Esophagus muscularis mucosa (tissue), 4 donors: ENCODE data around the gene PNPLA5. TPM values are rescaled to one million over a fixed set of nuclear protein-coding genes. Genes with fewer than 3 reads are reported as not detected.
"Not testable (repeated sequence)": the region's sequence is repeated elsewhere in the genome, so short reads cannot be mapped to it uniquely, and the experiment has no call there.

Experiments used
- DNase-seq: peaks from one replicate; pipeline ENCODE4 v3.0.0-alpha.2; 2017; ENCODE audit errors: extremely low spot score
- H3K27ac ChIP-seq, 4 donors: fragments of 200-600 bp; sonication (generic); replicated peaks in 1 of 4; 1 replicate in 3 of 4; 2 replicates in 1 of 4; pipeline ENCODE4 v1.5.1; 2016 to 2019; ENCODE audit warnings: mild to moderate bottlenecking in 1 of 4
- H3K27me3 ChIP-seq, 4 donors: fragments of 200-600 bp; sonication (generic); one replicate each; pipeline versions ENCODE4 v1.5.1 to v1.6.0; 2016 to 2019
- H3K36me3 ChIP-seq, 4 donors: fragments of 200-600 bp; sonication (generic); one replicate each; pipeline ENCODE4 v1.5.1; 2016 to 2019
- H3K4me1 ChIP-seq, 4 donors: fragments of 200-600 bp; sonication (generic); one replicate each; pipeline ENCODE4 v1.5.1; 2016 to 2019
- H3K4me3 ChIP-seq, 4 donors: fragments of 200-600 bp; sonication (generic); 1 replicate in 2 of 4; 2 replicates in 2 of 4; pipeline ENCODE4 v1.5.1; 2016 to 2019; ENCODE audit warnings: mild to moderate bottlenecking in 4 of 4, moderate library complexity in 1 of 4
- H3K9me3 ChIP-seq, 4 donors: fragments of 200-600 bp; sonication (generic); 1 replicate in 3 of 4; 2 replicates in 1 of 4; pipeline ENCODE4 v1.5.1; 2016 to 2019
- EP300 ChIP-seq: sonication (generic); formaldehyde crosslinking; IDR thresholded peaks from one replicate; pipeline ENCODE4 v1.6.1; 2017; ENCODE audit warnings: antibody characterized with exemption
- POLR2A ChIP-seq: fragments of 450-650 bp; IDR thresholded peaks from one replicate; pipeline ENCODE4 v1.6.1; 2017; ENCODE audit warnings: antibody characterized with exemption, moderate library complexity, mild to moderate bottlenecking, low read depth
- POLR2AphosphoS5 ChIP-seq, 2 donors: sonication (generic); formaldehyde crosslinking; IDR thresholded peaks; one replicate each; pipeline ENCODE4 v1.6.1; 2017; ENCODE audit warnings: antibody characterized with exemption in 2 of 2
- WGBS: methylation state at CpG from one replicate; pipeline ENCODE4 v1.1.5; 2018; 5-methylcytosine and 5-hydroxymethylcytosine counted together
- intact Hi-C: fragments of 100-400 bp; cut with DNase I; formaldehyde crosslinking; loops from one replicate; pipeline ENCODE4 v1.15.1; 2023
- total RNA-seq, 4 donors: library from RNA; depleted of rRNA; stranded (reverse); fragments of >200 nt; gene quantifications; one replicate each; pipeline versions ENCODE4 v1.1.0 to v1.2.1, GENCODE V29; 2016
- TF ChIP-seq, protein P1 (sequence below), 3 experiments: fragments of 200-600 bp in 2 of 3; fragments of 450-650 bp in 1 of 3; sonication (generic) in 2 of 3; IDR thresholded peaks; one replicate each; pipeline ENCODE4 v1.5.1; 2017 to 2019; ENCODE audit warnings: antibody characterized with exemption in 3 of 3, mild to moderate bottlenecking in 2 of 3, moderate library complexity in 1 of 3

PNPLA5 gene
- total RNA-seq, 4 donors from 2014 or later = not detected

DNA sequence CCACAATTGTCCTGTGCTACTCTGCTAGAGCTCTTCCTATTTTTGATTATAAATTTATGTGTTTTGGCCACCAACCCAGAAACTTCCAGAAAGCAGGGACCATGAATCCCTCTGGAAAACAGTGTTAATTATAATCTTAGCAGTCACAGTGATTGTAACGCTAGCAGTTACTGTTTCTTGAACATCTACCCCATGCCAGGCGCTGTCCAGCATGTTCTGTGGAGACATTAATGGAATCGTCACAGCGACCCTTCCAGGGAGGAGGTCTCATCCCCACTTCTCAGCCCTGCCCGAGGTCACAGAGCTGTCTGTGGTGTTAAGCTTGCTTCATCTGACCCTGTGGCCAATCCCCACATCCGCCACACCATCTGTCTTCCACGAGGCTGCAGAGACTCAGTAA, 13.9 kb upstream of the PNPLA5 start:
- WGBS = 45% methylated on average over 7 of the region's 7 CpGs
- intact Hi-C loops = no loop called here
- Histone ChIP-seq H3K36me3 (no peaks in the 10 kb centered on the region), H3K27me3 (peaks cover 0 to 56% (median 0%) of the 10 kb centered on the region in 4 donors), H3K9me3 (no peaks in the 10 kb centered on the region), H3K27ac (no peak overlapping the region), H3K4me1 (no peaks in the 10 kb centered on the region), H3K4me3 (no peak overlapping the region)
- DNase-seq = no peak
- TF ChIP-seq POLR2A (no peak), POLR2AphosphoS5 (IDR thresholded peaks at IDR 0.05) (no peak), EP300 (no peak)
- TF ChIP-seq, protein P1, sequence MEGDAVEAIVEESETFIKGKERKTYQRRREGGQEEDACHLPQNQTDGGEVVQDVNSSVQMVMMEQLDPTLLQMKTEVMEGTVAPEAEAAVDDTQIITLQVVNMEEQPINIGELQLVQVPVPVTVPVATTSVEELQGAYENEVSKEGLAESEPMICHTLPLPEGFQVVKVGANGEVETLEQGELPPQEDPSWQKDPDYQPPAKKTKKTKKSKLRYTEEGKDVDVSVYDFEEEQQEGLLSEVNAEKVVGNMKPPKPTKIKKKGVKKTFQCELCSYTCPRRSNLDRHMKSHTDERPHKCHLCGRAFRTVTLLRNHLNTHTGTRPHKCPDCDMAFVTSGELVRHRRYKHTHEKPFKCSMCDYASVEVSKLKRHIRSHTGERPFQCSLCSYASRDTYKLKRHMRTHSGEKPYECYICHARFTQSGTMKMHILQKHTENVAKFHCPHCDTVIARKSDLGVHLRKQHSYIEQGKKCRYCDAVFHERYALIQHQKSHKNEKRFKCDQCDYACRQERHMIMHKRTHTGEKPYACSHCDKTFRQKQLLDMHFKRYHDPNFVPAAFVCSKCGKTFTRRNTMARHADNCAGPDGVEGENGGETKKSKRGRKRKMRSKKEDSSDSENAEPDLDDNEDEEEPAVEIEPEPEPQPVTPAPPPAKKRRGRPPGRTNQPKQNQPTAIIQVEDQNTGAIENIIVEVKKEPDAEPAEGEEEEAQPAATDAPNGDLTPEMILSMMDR (IDR thresholded peaks at IDR 0.05) = no peak

DNA sequence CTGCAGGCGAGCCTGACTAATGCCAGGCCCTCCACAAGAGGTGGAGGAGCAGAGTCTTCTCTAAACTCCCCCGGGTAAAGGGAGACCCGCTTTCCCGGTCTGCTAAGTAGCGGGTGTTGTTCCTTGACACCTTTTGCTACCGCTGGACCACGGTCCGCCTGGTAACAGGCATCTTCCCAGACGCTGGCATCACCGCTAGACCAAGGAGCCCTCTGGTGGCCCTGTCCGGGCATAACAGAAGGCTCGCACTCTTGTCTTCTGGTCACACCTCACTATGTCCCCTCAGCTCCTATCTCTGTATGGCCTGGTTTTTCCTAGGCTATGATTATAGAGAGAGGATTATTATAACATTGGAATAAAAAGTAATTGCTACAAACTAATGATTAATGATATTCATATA, 12.6 kb upstream of the PNPLA5 start:
- TF ChIP-seq, protein P1 (IDR thresholded peaks at IDR 0.05) = peak in 1 of 3 experiments; percentile 37
- 42% methylated on average over 11 of the region's 12 CpGs for WGBS
- H3K9me3 ChIP-seq, H3K27ac ChIP-seq, DNase-seq, intact Hi-C loops, H3K36me3 ChIP-seq, H3K4me3 ChIP-seq, H3K4me1 ChIP-seq: not testable (repeated sequence)
- H3K27me3 ChIP-seq = peaks cover 0 to 58% (median 0%) of the 10 kb centered on the region in 4 donors

DNA sequence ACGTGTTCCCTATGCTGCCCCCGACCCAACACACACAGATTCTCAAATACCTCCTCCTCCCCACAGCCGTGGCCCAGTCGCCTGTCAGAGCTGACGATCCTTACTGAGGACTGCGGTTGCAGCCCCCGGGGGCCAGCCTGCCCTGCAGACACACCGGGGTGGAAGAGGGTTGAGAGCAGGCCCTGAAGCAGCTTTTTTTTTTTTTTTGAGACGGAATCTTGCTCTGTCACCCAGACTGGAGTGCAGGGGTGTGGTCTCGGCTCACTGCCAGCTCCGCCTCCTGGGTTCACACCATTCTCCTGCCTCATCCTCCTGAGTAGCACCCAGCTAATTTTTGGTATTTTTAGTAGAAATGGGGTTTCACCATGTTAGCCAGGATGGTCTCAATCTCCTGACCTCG, 11.2 kb upstream of the PNPLA5 start:
- 82% methylated on average over 9 of the region's 12 CpGs for WGBS
- not testable (repeated sequence) for H3K4me1 ChIP-seq

DNA sequence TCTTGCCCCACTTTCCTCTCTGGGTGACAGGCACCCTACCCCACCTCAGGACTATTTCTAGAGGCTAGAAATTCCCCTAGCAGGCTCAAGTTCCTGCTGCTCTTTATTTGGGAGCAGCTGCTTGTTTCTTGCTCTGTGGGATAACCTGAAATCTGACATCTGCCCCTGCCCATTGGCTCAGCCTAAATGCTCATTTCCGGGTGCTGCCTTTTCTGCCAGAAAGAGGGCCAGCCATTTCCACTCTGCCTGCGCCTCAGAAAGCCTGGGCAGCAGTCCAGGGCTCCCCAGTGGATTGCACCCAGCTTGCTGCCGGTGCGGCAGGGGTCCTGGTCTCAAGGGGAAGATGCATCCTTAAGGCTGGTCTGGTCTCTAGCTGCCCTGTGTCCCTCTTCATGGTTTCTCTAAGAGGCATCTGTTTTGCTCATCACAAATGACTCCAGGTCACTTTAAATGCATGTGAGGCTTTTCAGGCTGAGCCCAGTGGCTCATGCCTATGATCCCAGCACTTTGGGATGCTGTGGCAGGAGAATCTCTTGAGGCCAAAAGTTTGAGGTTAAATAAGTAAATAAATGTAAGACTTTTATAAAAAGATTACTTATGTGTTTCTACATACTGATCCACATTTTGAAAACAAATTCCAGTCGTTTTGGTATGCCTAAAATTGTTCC, 10.3 kb upstream of the PNPLA5 start:
- Histone ChIP-seq H3K36me3 (no peaks in the 10 kb centered on the region), H3K9me3 (no peaks in the 10 kb centered on the region), H3K27me3 (peaks cover 0 to 50% (median 0%) of the 10 kb centered on the region in 4 donors), H3K4me1 (no peaks in the 10 kb centered on the region), H3K27ac (no peak overlapping the region), H3K4me3 (no peak overlapping the region)
- DNase-seq = no peak
- TF ChIP-seq POLR2AphosphoS5 (IDR thresholded peaks at IDR 0.05) (no peak), POLR2A (no peak), EP300 (no peak)
- TF ChIP-seq, protein P1 (IDR thresholded peaks at IDR 0.05) = no peak
- intact Hi-C loops = no loop called here
- 58% methylated on average over 4 of the region's 5 CpGs for WGBS

More for the DNA sequence above, 11.2 kb upstream of the PNPLA5 start:
- H3K27ac ChIP-seq, H3K9me3 ChIP-seq, H3K36me3 ChIP-seq, H3K4me3 ChIP-seq, DNase-seq, intact Hi-C loops: not testable (repeated sequence)
- peaks cover 0 to 58% (median 0%) of the 10 kb centered on the region in 4 donors for H3K27me3 ChIP-seq

DNA sequence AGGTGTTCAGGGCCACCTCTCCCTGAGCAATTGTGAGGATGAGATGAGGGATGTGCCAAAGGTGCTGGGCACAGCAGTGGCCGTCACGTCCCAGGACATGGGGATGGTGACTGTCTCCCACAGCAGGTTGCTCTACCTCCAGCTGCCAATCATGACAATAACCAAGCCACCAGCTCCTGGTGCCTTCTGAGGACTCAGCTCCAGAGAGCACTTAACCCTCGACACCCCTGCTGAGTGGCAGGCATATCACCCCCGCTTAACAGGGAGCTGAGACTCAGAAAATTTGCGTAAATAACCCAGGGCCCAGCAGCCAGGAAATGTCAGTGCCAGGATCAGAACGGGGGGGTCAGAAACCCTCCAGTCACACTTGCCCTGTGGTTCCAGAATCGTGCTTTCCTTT, 8.4 kb upstream of the PNPLA5 start:
- no peaks in the 10 kb centered on the region for H3K9me3 ChIP-seq
- no peak overlapping the region for H3K27ac ChIP-seq
- intact Hi-C loops = no loop called here
- TF ChIP-seq EP300 (no peak), POLR2AphosphoS5 (IDR thresholded peaks at IDR 0.05) (no peak), POLR2A (no peak)
- TF ChIP-seq, protein P1 (IDR thresholded peaks at IDR 0.05) = no peak
- H3K36me3 ChIP-seq = no peaks in the 10 kb centered on the region
- H3K4me3 ChIP-seq = no peak overlapping the region
- no peaks in the 10 kb centered on the region for H3K4me1 ChIP-seq
- WGBS = 50% methylated on average over 7 of the region's 7 CpGs
- no peak for DNase-seq
- peaks cover 0 to 48% (median 0%) of the 10 kb centered on the region in 4 donors for H3K27me3 ChIP-seq
